Testis (tissue), 5 donors: ENCODE results near the gene RIPPLY3. TPM values are rescaled to one million over a fixed set of nuclear protein-coding genes. Genes with fewer than 3 reads are reported as not detected.

Source experiments
- DNase-seq: peaks from one replicate; pipeline ENCODE4 v3.0.0-alpha.2; 2019
- H3K27ac ChIP-seq, 2 donors: fragments of 200-600 bp; sonication (generic); one replicate each; pipeline ENCODE4 v1.5.1; 2019
- H3K27me3 ChIP-seq: fragments of 200-600 bp; sonication (generic); one replicate; pipeline ENCODE4 v1.5.1; 2019
- H3K36me3 ChIP-seq: fragments of 200-600 bp; sonication (generic); one replicate; pipeline ENCODE4 v1.5.1; 2017; ENCODE audit warnings: low read depth; ENCODE audit errors: missing control alignments
- H3K4me1 ChIP-seq: fragments of 200-600 bp; sonication (generic); one replicate; pipeline ENCODE4 v1.5.1; 2019
- H3K4me3 ChIP-seq, 2 donors: fragments of 200-600 bp; sonication (generic); one replicate each; pipeline ENCODE4 v1.5.1; 2017 to 2019
- H3K9me3 ChIP-seq: fragments of 200-600 bp; sonication (generic); one replicate; pipeline ENCODE4 v1.5.1; 2017
- POLR2A ChIP-seq: fragments of 450-650 bp; IDR thresholded peaks from one replicate; pipeline ENCODE4 v1.6.1; 2017; ENCODE audit warnings: antibody characterized with exemption, mild to moderate bottlenecking, moderate library complexity
- whole genome bisulfite sequencing, 2 donors: methylation state at CpG; one replicate each; pipeline ENCODE4 v1.1.5; 2018; 5-methylcytosine and 5-hydroxymethylcytosine counted together
- intact Hi-C: fragments of 100-400 bp; cut with DNase I; formaldehyde crosslinking; loops from one replicate; pipeline ENCODE4 v1.15.1; 2023; ENCODE audit warnings: low total_unique reads
- long read RNA-seq, 2 donors: transcript quantifications; one replicate each; lab custom pipeline, GENCODE V29; 2026
- polyA plus RNA-seq: library from polyadenylated mRNA; stranded (reverse); fragments of 350-450 nt; fragmentation: Illumina TruSeq; extraction: RNeasy Lipid Tissue Mini Kit (QIAGEN cat#74804); gene quantifications from one replicate; pipeline ENCODE4 v1.2.3, GENCODE V29; 2014; ENCODE audit warnings: low read depth, low replicate concordance; ENCODE audit not compliant: insufficient read depth
- total RNA-seq, 2 donors: library from RNA; depleted of rRNA; stranded (reverse); fragments of >200 nt; gene quantifications; one replicate each; pipeline ENCODE4 v1.2.3, GENCODE V29; 2016
- TF ChIP-seq, protein P1 (sequence below), 3 experiments: fragments of 450-650 bp in 2 of 3; fragments of 200-600 bp in 1 of 3; sonication (generic) in 1 of 3; IDR thresholded peaks; one replicate each; pipeline ENCODE4 v1.5.1; 2016 to 2019; ENCODE audit warnings: antibody characterized with exemption in 3 of 3, mild to moderate bottlenecking in 2 of 3, moderate library complexity in 1 of 3

The RIPPLY3 gene
- total RNA-seq (under 1 TPM; 0.31 to 0.47 TPM), polyA plus RNA-seq (0.25 TPM)
- long read RNA-seq, donor 1 = 0 reads
- long read RNA-seq, donor 2 = 0 reads

- intact Hi-C loops = no loop called here
- Histone ChIP-seq H3K4me3 (peak within 1 kb of the TSS; percentile 36 to 47), H3K9me3 (no peaks in the 10 kb centered on the region), H3K4me1 (peaks cover 4% of the 10 kb centered on the region), H3K27me3 (no peaks in the 10 kb centered on the region), H3K27ac (no peak within 1 kb of the TSS), H3K36me3 (no peaks in the 10 kb centered on the region)
- no peak for DNase-seq
- no peak for TF ChIP-seq POLR2A
- TF ChIP-seq, protein P1, sequence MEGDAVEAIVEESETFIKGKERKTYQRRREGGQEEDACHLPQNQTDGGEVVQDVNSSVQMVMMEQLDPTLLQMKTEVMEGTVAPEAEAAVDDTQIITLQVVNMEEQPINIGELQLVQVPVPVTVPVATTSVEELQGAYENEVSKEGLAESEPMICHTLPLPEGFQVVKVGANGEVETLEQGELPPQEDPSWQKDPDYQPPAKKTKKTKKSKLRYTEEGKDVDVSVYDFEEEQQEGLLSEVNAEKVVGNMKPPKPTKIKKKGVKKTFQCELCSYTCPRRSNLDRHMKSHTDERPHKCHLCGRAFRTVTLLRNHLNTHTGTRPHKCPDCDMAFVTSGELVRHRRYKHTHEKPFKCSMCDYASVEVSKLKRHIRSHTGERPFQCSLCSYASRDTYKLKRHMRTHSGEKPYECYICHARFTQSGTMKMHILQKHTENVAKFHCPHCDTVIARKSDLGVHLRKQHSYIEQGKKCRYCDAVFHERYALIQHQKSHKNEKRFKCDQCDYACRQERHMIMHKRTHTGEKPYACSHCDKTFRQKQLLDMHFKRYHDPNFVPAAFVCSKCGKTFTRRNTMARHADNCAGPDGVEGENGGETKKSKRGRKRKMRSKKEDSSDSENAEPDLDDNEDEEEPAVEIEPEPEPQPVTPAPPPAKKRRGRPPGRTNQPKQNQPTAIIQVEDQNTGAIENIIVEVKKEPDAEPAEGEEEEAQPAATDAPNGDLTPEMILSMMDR (IDR thresholded peaks at IDR 0.05) = no peak
- 2% methylated on average over 23 to 56 of the region's 87 CpGs for WGBS, 2 donors
These were observed at the start of gene RIPPLY3 for GRCh38 chr21:37006486-37007291. TSS of gene RIPPLY3 (plus strand) at chr21:37006702. CDS start at chr21:37006773, 71 bp downstream.

- H3K27ac ChIP-seq = no peak overlapping the region
- TF ChIP-seq, protein P1 (IDR thresholded peaks at IDR 0.05) = no peak
- no peak for TF ChIP-seq POLR2A
- no peak overlapping the region for H3K4me3 ChIP-seq
- intact Hi-C loops = no loop called here
- no peaks in the 10 kb centered on the region for H3K9me3 ChIP-seq
- no peaks in the 10 kb centered on the region for H3K4me1 ChIP-seq
- WGBS, 2 donors = 94 to 97% methylated on average over 7 to 17 of the region's 17 CpGs
- no peaks in the 10 kb centered on the region for H3K27me3 ChIP-seq
- H3K36me3 ChIP-seq = no peaks in the 10 kb centered on the region
- no peak for DNase-seq
These were observed 47.3 kb upstream of the RIPPLY3 start for GRCh38 chr21:36959020-36959835.

- DNase-seq = no peak
- Histone ChIP-seq H3K9me3 (no peaks in the 10 kb centered on the region), H3K4me1 (no peaks in the 10 kb centered on the region), H3K27ac (no peak overlapping the region), H3K36me3 (no peaks in the 10 kb centered on the region), H3K4me3 (no peak overlapping the region), H3K27me3 (no peaks in the 10 kb centered on the region)
- TF ChIP-seq, protein P1 (IDR thresholded peaks at IDR 0.05) = no peak
- no peak for TF ChIP-seq POLR2A
- intact Hi-C loops = no loop called here
- WGBS, 2 donors = 92 to 94% methylated on average over 8 of the region's 8 CpGs
These were observed 45.7 kb upstream of the RIPPLY3 start for GRCh38 chr21:36960676-36961284.

- Histone ChIP-seq H3K9me3 (no peaks in the 10 kb centered on the region), H3K27ac (no peak overlapping the region), H3K27me3 (no peaks in the 10 kb centered on the region), H3K36me3 (no peaks in the 10 kb centered on the region), H3K4me1 (no peaks in the 10 kb centered on the region), H3K4me3 (no peak overlapping the region)
- TF ChIP-seq, protein P1 (IDR thresholded peaks at IDR 0.05) = no peak
- no peak for TF ChIP-seq POLR2A
- intact Hi-C loops = no loop called here
- WGBS, 2 donors = 89 to 92% methylated on average over 11 of the region's 11 CpGs
- DNase-seq = no peak
These were observed 44.3 kb upstream of the RIPPLY3 start for GRCh38 chr21:36962098-36962780.
